GM19467 (cell line): ENCODE measurements around the gene TNFAIP8.

ENCODE experiments used
- ATAC-seq: cut with Tn5 transposase; IDR thresholded peaks from one replicate; pipeline ENCODE4 v1.9.1; 2021; ENCODE audit warnings: mild to moderate bottlenecking, moderate library complexity; ENCODE audit not compliant: unreplicated experiment

Gene TNFAIP8

GRCh38 chr5:119389288-119390030 lies 33.6 kb downstream of the TNFAIP8 start:
- no peak for ATAC-seq

GRCh38 chr5:119390404-119390803 lies 34.6 kb downstream of the TNFAIP8 start:
- ATAC-seq, result no peak

- ATAC-seq, result no peak
These were observed 37.4 kb downstream of the TNFAIP8 start for GRCh38 chr5:119393201-119393691.

DNA sequence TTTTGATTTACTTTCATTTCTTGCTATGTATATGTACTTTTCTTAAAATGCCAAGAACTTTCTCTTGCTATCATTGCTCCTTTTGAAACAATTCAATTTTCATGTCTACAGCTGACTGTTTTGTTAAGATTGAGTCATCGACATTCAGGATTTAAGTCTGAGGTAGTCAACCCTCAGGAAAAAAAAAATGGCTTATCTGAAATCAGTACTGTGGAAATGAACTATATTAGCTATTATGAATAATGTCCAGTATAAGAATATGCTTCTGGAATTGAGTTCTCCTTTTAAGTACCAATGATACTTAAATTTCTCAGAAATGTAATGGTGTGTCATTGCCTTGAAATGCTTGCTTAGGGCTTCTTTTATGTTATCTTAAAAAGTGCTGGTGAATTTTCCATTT lies 37.9 kb downstream of the TNFAIP8 start:
- no peak for ATAC-seq

GRCh38 chr5:119395080-119395836 lies 39.4 kb downstream of the TNFAIP8 start:
- peak; percentile 57 for ATAC-seq

- no peak for ATAC-seq
These were observed 40.3 kb downstream of the TNFAIP8 start for GRCh38 chr5:119396030-119396664.

GRCh38 chr5:119397518-119398380 lies 41.9 kb downstream of the TNFAIP8 start:
- peak; percentile 47 for ATAC-seq

DNA sequence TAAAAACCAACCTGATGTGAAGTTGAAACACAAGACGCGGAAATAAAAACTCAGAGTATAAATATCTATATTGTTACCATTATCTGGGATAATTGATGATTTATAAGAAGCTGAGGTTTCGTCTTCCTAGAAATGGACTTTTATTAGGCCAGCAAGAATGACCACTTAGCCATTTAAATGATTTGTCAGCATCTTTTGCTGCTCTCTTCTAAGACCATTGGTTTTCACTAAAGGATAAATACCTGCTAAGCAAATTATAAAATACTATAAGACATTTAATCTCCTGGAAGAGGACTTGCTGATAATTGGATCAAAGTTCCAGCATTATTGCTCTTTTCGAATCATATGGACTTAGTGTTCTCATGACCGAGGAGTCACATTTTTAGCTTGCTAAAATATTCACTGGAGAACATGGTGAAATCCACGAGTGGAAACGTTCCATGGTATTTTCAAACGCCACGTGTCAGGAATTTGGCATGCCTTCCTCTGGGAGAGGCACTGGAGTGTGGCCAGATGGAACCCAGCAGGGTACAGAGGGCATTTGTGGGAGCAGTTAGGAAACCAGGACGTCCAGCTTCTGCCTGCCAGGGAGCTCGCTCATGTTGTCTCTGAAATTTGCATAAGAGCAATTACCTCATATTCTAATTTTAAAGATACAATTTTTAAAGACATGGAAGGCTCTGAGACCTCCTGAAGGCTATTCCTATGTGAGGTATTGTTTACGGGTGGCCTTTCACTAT lies 43.1 kb downstream of the TNFAIP8 start:
- no peak for ATAC-seq

- no peak for ATAC-seq
These were observed 44.4 kb downstream of the TNFAIP8 start for GRCh38 chr5:119400245-119400644.

DNA sequence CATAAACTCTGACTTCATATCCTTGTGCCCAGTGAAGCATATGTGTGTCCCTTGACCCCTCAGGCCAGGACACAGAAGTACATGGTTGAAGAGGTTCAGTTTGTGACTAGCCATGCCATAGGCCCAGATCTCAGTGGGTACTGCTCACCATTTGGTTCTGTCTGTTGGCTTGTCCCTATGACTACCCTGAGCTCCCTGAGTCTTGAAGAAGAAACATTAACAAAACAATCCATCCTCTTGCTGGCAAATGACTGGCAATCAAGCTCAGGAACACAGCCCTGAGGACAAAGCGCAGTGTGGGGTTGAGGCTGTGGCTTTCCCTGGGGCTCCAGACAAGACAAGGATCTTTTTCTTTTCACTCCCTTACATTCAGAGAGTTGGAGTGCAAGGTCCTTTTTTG lies 46.3 kb downstream of the TNFAIP8 start:
- no peak for ATAC-seq

DNA sequence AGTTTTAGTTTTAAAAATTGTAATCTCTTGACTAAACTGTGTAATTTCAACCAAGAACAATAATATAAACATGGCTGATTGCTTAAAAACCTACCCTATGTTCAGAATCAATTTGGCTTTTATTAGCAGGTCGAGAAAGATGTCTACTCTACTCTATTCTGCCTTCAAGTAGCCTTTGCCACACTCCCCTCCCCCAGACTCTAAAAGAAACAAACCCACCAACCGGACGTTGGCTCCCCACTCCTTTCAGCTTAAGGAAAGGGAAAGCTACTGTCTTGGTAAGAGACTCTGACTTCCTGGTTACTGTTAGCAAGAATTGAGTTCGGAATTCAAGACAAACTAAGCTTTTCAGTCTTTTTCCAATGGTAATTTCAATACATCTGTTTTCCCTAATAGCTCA lies 46.7 kb downstream of the TNFAIP8 start:
- no peak for ATAC-seq

DNA sequence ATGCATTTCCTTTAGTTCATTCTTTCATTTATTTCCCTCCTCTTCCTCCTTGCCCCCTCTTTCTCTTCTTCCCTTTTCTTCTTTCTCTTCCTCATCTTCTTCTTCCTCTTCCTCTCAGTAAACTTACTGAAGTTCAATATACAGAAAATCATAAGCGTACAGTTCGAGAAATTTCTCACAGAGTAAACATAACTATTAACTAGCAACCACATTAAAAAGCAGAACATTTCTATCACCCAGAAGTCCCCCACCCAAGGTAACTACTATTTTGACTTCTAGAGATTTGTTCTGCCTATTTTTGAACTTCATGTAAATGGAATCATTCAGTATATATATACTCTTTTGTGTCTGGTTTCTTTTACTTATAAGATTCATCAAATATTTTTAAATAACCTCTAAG lies 48.2 kb downstream of the TNFAIP8 start:
- no peak for ATAC-seq

DNA sequence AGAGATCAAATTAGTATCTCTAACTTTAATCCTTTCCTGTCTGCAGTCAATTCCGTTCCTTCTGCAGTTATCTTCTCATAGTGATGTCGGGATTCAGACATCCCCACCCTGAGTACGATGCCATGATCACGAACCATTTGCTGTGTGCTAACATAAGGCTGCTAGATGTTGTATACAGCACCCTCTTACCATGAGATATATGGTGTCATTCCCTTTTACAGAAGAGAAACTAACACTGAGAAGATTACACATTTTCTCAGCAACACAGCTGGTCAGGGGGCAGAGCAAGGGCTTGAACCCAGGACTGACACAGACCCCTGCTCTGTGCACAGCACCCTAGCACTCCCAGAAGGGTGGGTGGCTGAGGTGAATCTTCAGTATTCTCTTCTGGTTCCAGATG lies 49.6 kb downstream of the TNFAIP8 start:
- ATAC-seq, result no peak

DNA sequence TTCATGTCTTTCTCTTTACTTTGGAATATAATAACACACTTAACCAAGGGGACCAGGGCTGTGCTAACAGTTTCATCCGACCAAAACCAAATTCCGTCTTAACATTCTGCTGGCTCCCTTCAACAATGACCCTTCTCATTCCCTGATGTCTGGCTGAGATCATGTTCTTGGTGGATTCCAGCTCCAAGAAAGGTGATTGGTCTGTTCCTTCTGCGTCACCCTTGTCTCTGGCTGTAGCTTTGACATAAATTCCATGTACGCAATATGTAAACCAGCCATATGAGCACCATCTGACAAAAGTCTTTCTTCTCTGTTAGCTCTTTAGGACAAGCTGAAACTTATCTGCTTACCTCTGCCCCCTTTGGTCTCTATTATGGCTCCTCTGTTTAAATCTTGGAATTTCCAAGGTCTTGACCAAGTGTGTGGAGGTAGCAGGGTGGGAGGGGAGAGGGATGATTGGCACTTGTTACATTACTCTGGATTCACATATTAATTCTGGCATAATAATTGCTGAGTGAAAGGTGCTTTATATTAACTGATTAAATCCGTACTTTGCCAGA lies 50.8 kb downstream of the TNFAIP8 start:
- ATAC-seq, result no peak

- peak; percentile 45 for ATAC-seq
These were observed 53.5 kb downstream of the TNFAIP8 start for GRCh38 chr5:119409235-119409815.

- no peak for ATAC-seq
These were observed 54.8 kb downstream of the TNFAIP8 start for GRCh38 chr5:119410448-119411159.

DNA sequence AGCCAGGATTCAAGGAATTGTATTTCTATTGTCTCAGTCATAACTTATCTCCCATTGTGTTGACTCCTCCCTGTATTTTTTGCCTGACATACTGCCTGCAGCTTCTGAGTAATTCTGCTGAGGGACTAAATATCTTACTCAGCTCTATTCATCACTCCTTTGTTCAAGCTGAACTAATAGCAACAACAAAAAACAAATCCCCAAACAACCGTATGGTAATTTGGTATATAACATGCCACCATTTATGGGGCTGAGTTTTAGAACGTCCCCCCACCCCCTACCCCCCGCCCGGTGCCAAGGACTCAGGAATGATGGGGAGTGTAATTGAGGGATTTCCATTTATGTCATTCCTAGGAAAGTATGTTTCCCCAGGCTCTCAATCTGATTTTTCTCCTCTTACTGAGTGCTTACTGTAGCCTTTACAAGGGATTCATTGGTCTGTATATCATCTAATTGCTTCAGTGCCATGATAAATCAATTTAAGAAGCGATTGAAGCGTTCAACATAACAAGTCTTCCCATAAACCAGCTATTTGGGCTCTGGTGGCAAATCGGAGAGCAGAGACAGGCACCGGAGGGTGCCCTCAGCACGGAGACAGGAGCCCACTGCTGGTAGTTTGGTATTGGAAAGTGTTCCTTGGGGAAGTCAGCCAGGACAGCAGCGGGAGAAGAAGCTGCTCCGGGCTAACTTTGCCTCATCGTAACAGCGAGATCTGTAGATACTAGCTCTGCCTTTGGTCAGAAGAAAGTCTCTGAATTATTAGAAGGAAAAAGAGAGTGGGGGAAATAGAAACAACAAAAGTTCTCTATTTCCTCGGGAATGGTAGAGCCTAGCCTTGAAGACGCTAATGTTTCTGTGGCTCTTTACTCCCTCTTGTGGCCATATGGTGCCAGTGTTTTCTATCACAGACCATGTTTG lies 55.8 kb downstream of the TNFAIP8 start:
- ATAC-seq, result peak; percentile 56
